Measurements from ENCODE around the gene FAM170B.

Gene FAM170B

DNA sequence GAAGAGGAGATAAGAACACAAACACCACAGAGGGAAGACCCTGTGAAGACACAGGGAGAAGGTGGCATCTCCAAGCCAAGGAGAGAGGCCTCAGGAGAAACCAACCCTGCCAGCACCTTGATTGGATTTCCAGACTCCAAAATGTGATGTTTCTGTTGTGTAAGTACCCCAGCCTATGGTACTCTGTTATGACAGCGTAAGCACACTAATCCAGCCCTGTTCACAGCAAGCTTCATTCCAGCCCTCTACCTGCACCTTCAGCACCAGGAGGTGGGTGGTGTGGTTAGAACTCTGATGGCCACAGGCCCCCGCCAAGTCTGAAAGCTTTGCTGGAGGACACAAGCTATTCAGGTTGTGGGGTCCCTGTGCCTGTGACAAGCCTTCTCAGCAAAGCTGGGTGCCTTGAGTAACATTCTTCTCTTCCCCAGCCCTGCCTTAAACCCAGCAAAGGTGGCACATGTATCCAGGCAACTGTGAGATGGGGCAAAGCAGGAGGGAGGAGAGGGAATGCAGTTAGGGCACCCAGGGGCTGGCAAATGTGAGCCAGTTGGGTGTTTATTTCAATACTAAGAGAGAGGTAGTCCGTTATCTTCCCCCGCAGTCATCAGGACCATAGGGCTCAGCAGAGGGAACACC, 23.0 kb downstream of the FAM170B start:
- H3K27ac ChIP-seq (ENCODE audit: low read depth, low read length): no peak overlapping the region
- H3F3A ChIP-seq (ENCODE audit: control insufficient read depth, insufficient read depth): no peaks in the 10 kb centered on the region
- no peaks in the 10 kb centered on the region for H4K20me1 ChIP-seq (ENCODE audit: control insufficient read depth, insufficient read depth, low read depth, low read length)
- H3K4me3 ChIP-seq (ENCODE audit: low read length): no peak overlapping the region
- H3K9me3 ChIP-seq (ENCODE audit: control insufficient read depth, insufficient read depth, low read length): no peaks in the 10 kb centered on the region
- no peaks in the 10 kb centered on the region for H3K36me3 ChIP-seq (ENCODE audit: control insufficient read depth, low read length)
- no peaks in the 10 kb centered on the region for H3K9me2 ChIP-seq (replicated peaks; ENCODE audit: control insufficient read depth, low read length)
- H3K4me2 ChIP-seq (ENCODE audit: low read length): no peak overlapping the region
- no peaks in the 10 kb centered on the region for H3K79me2 ChIP-seq (ENCODE audit: control insufficient read depth, low read length)
- no peaks in the 10 kb centered on the region; the same call in 1 of the 2 replicates for H3K27me3 ChIP-seq (ENCODE audit: control insufficient read depth, low read length)
- no peak for TF ChIP-seq EZH2phosphoT487 (IDR thresholded peaks at IDR 0.05; ENCODE audit: borderline replicate concordance, low read length)
- TF ChIP-seq, protein P1, sequence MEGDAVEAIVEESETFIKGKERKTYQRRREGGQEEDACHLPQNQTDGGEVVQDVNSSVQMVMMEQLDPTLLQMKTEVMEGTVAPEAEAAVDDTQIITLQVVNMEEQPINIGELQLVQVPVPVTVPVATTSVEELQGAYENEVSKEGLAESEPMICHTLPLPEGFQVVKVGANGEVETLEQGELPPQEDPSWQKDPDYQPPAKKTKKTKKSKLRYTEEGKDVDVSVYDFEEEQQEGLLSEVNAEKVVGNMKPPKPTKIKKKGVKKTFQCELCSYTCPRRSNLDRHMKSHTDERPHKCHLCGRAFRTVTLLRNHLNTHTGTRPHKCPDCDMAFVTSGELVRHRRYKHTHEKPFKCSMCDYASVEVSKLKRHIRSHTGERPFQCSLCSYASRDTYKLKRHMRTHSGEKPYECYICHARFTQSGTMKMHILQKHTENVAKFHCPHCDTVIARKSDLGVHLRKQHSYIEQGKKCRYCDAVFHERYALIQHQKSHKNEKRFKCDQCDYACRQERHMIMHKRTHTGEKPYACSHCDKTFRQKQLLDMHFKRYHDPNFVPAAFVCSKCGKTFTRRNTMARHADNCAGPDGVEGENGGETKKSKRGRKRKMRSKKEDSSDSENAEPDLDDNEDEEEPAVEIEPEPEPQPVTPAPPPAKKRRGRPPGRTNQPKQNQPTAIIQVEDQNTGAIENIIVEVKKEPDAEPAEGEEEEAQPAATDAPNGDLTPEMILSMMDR (IDR thresholded peaks at IDR 0.05; ENCODE audit: low read depth, low read length, poor library complexity, severe bottlenecking): no peak
- no peaks in the 10 kb centered on the region for H3K4me1 ChIP-seq (ENCODE audit: control insufficient read depth, low read length)

- Histone ChIP-seq H3K9me3 (ENCODE audit: control insufficient read depth, insufficient read depth, low read length) (no peaks in the 10 kb centered on the region), H3K4me2 (ENCODE audit: low read length) (no peak overlapping the region), H3K9me2 (replicated peaks; ENCODE audit: control insufficient read depth, low read length) (no peaks in the 10 kb centered on the region), H3K4me1 (ENCODE audit: control insufficient read depth, low read length) (no peaks in the 10 kb centered on the region), H3K4me3 (ENCODE audit: low read length) (no peak overlapping the region), H4K20me1 (ENCODE audit: control insufficient read depth, insufficient read depth, low read depth, low read length) (no peaks in the 10 kb centered on the region), H3K79me2 (ENCODE audit: control insufficient read depth, low read length) (no peaks in the 10 kb centered on the region), H3F3A (ENCODE audit: control insufficient read depth, insufficient read depth) (no peaks in the 10 kb centered on the region), H3K36me3 (ENCODE audit: control insufficient read depth, low read length) (no peaks in the 10 kb centered on the region), H3K27ac (ENCODE audit: low read depth, low read length) (no peak overlapping the region), H3K27me3 (ENCODE audit: control insufficient read depth, low read length) (no peaks in the 10 kb centered on the region; the same call in 1 of the 2 replicates)
- TF ChIP-seq, protein P1 (IDR thresholded peaks at IDR 0.05; ENCODE audit: low read depth, low read length, poor library complexity, severe bottlenecking): no peak
- no peak for TF ChIP-seq EZH2phosphoT487 (IDR thresholded peaks at IDR 0.05; ENCODE audit: borderline replicate concordance, low read length)
Observed at GRCh38 chr10:49109669-49110340, 24.0 kb downstream of the FAM170B start.

DNA sequence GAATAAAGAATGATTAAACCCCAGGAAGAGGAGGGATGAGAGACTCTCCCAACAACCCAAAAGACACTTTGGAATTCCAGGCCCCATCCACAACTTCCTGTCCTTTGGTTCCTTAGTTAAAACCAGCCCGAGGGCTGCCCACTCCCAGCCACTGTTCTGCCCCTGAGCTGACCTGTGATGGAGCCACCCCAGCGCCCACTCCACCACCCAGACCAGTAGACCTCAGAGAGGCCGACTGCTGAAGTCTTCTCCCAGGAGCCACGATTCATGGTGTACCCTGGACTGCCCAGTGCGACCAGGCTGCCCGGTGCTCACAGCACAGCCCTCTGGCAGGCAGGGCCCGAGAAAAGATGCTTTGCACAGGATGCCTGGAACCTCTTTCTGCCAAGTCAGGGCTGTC, 25.2 kb downstream of the FAM170B start:
- H3F3A ChIP-seq (ENCODE audit: control insufficient read depth, insufficient read depth): no peaks in the 10 kb centered on the region
- TF ChIP-seq, protein P1 (IDR thresholded peaks at IDR 0.05; ENCODE audit: low read depth, low read length, poor library complexity, severe bottlenecking): no peak
- TF ChIP-seq EZH2phosphoT487 (IDR thresholded peaks at IDR 0.05; ENCODE audit: borderline replicate concordance, low read length): no peak
- H3K27ac ChIP-seq (ENCODE audit: low read depth, low read length): no peak overlapping the region
- H3K79me2 ChIP-seq (ENCODE audit: control insufficient read depth, low read length): no peaks in the 10 kb centered on the region
- no peaks in the 10 kb centered on the region for H3K36me3 ChIP-seq (ENCODE audit: control insufficient read depth, low read length)
- H3K9me2 ChIP-seq (replicated peaks; ENCODE audit: control insufficient read depth, low read length): no peaks in the 10 kb centered on the region
- no peaks in the 10 kb centered on the region for H3K27me3 ChIP-seq (ENCODE audit: control insufficient read depth, low read length)
- H4K20me1 ChIP-seq (ENCODE audit: control insufficient read depth, insufficient read depth, low read depth, low read length): no peaks in the 10 kb centered on the region
- H3K4me2 ChIP-seq (ENCODE audit: low read length): no peak overlapping the region
- H3K4me1 ChIP-seq (ENCODE audit: control insufficient read depth, low read length): no peaks in the 10 kb centered on the region
- H3K4me3 ChIP-seq (ENCODE audit: low read length): no peak overlapping the region
- no peaks in the 10 kb centered on the region for H3K9me3 ChIP-seq (ENCODE audit: control insufficient read depth, insufficient read depth, low read length)
